Muscle layer of duodenum (tissue), 2 donors: ENCODE measurements around the gene SLC22A4.

Source experiments
- H3K27ac ChIP-seq: one replicate; pipeline ENCODE4 v1.7.0; 2013; ENCODE audit warnings: mild to moderate bottlenecking, low read length
- H3K27me3 ChIP-seq: one replicate; pipeline ENCODE4 v1.7.0; 2013; ENCODE audit warnings: low read depth, mild to moderate bottlenecking, control low read depth, low read length
- H3K36me3 ChIP-seq, 2 donors: one replicate each; pipeline ENCODE4 v1.7.0; 2013; ENCODE audit warnings: low read length in 2 of 2, control low read depth in 1 of 2, mild to moderate bottlenecking in 1 of 2; ENCODE audit not compliant: insufficient read depth in 2 of 2, control insufficient read depth in 1 of 2
- H3K4me1 ChIP-seq, 2 donors: one replicate each; pipeline ENCODE4 v1.7.0; 2013; ENCODE audit warnings: low read length in 2 of 2, mild to moderate bottlenecking in 2 of 2, control low read depth in 1 of 2, moderate library complexity in 1 of 2; ENCODE audit not compliant: insufficient read depth in 2 of 2, control insufficient read depth in 1 of 2
- H3K4me3 ChIP-seq, 2 donors: one replicate each; pipeline ENCODE4 v1.7.0; 2013; ENCODE audit warnings: low read length in 2 of 2, low read depth in 1 of 2, mild to moderate bottlenecking in 1 of 2
- H3K9me3 ChIP-seq, 2 donors: one replicate each; pipeline ENCODE4 v1.7.0; 2013; ENCODE audit warnings: low read length in 2 of 2, control low read depth in 1 of 2, mild to moderate bottlenecking in 1 of 2; ENCODE audit not compliant: control insufficient read depth in 1 of 2
- donor health status: healthy.

SLC22A4 gene

DNA sequence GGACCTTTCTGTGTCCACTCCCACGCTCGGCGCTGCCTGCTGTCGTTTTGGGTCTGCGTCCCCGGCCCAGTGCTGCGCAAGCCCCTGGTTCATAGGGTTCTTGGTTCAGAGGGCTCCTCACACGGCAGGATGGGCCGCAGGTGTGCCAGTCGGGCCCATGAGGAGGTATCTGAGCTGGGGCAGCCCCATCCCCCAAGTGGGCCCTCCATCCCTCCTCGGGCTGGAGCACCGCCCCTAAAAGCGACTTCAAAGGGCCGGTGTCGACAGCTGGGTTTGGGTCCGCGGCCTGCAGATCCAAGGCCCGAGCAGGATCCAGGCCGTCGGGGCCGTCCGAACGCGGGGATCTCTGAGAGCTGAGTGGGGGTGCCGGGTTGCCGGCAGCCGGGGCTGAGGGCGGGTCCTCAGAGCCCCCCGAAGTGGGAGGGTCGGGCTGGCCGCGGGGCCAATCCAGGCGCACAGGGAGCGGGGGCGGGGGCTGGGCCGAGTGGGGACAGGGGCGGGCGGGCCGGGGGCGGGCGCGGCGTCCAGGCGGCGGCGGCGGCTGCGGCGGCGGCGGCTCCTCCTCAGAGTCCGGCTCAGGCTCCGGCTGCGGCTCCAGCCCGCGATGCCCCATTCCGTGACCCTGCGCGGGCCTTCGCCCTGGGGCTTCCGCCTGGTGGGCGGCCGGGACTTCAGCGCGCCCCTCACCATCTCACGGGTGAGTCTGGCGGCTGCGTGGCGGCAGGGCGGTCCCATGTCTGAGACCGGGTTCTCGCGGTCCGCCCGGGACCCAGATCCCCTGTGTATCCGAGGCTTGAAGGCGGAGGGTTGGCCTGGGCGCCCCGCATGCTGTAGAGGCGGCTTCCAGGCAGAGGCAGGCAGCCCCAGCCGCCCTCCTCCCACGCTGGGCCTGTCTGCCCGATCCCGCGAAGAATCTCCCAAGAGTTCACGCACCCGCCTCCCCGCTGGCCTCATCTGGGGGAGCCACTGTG, 36.8 kb upstream of the SLC22A4 start, which contains the start of gene PDLIM4:
Gene PDLIM4 (plus strand): TSS at position 566 of the 971 bp plus-strand sequence. CDS start 39 bp downstream, at position 605.
- H3K36me3 ChIP-seq = peaks cover 0 to 3% of the 10 kb centered on the region in 2 donors
- H3K27ac ChIP-seq = peak within 1 kb of the TSS; percentile 99
- no peaks in the 10 kb centered on the region for H3K9me3 ChIP-seq
- H3K27me3 ChIP-seq = peaks cover 4% of the 10 kb centered on the region
- H3K4me1 ChIP-seq = peaks cover 6 to 14% of the 10 kb centered on the region in 2 donors
- H3K4me3 ChIP-seq = peak within 1 kb of the TSS; percentile 64 to 83

DNA sequence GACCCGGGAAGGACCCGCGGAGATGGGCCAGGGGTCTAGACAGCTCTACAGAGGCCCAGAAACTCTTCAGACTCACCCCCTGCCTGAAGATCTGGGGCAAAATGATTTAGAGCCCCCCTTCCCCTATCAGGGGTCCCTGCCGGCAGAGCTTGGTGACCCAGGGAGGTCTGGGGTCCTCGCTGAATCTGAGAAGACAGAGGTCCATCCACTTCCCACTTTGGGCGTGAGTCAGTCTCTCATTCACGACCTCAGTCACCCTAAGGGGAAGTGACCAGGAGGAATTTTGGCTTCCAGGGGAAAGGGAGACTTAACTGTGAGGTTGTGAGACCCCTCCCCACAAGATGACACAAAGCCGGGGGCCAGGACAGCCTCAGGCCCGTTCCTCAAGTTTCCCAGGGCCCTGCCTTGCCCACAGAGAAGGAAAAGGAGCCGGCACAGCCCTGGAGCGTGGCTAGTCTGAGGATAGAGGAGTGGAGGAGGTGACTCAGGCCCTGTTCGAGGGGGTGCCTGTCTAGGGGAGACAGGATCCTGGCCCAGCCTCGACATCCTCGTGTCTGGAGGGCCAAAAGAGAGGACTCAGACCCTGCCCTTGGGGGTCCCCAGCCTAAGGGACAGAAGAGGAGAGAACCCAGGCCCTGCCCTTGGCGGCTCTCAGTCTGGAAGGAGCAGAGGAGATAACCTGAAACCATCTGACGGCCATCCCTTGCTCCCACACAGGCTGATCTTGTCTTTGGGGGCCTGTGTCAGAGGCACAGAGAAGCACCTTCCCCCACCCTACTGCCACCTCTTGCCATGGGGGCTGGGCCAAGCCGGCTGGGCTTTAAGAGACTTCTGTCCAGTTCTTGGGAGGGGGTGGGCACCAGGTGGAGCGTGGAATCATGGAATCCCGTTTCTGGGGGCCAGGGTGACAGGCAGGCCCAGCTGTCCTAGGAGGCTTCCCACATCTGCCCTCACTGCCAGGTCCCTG, 35.8 kb upstream of the SLC22A4 start:
- no peaks in the 10 kb centered on the region for H3K9me3 ChIP-seq
- peak overlapping the region; percentile 99 for H3K27ac ChIP-seq
- H3K27me3 ChIP-seq = peaks cover 4% of the 10 kb centered on the region
- peak overlapping the region; percentile 64 to 83 for H3K4me3 ChIP-seq
- peaks cover 10 to 22% of the 10 kb centered on the region in 2 donors for H3K4me1 ChIP-seq
- H3K36me3 ChIP-seq = peaks cover 0 to 10% of the 10 kb centered on the region in 2 donors

DNA sequence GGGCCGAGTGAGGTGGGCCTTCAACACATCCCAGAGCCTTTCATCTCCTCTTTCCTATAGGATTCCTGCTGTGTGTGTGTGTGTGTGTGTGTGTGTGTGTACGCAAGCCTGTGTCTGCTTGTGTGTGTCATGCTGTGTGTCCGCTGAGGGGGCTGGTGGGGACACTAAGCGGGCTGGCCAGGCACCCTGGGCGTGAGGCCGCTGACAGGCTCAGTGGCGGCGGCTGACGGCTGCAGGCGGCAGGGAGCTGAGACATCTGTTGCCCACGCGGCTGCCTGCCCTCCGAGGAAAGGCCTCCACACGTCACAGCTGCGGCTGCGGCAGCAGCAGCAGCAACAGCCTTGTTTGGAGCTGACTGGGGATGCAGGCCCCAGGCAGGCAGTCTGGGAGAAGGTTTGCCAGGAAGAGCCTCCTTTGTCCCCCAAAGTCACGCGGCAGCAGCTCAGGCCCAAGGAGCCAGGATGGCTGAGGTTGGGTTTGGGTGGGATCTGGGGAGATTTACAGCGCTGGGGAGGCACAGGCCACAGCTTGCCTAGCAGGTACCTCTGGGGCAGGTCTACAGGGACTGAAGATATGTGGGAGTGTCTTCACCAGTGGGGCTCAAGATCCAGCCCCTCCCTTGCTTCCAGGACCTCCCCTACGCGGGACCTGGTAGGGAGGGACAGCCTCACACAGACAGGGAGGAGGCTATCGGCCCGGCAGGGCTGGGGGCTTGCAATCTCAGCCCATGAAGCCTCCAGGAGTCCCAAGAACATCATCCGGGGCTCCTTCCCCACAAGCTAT, 34.9 kb upstream of the SLC22A4 start:
- Histone ChIP-seq H3K36me3 (peaks cover 0 to 11% of the 10 kb centered on the region in 2 donors), H3K4me3 (peak overlapping the region; percentile 64 to 83), H3K4me1 (peaks cover 13 to 31% of the 10 kb centered on the region in 2 donors), H3K27me3 (peaks cover 4% of the 10 kb centered on the region), H3K27ac (peak overlapping the region; percentile 99), H3K9me3 (no peaks in the 10 kb centered on the region)

GRCh38 chr5:132260051-132260450, 34.1 kb upstream of the SLC22A4 start:
- peak overlapping the region; percentile 99 for H3K27ac ChIP-seq
- peaks cover 0 to 11% of the 10 kb centered on the region in 2 donors for H3K36me3 ChIP-seq
- no peaks in the 10 kb centered on the region for H3K9me3 ChIP-seq
- peak overlapping the region; percentile 64 to 83 for H3K4me3 ChIP-seq
- H3K27me3 ChIP-seq = peaks cover 4% of the 10 kb centered on the region
- H3K4me1 ChIP-seq = peaks cover 19 to 38% of the 10 kb centered on the region in 2 donors

DNA sequence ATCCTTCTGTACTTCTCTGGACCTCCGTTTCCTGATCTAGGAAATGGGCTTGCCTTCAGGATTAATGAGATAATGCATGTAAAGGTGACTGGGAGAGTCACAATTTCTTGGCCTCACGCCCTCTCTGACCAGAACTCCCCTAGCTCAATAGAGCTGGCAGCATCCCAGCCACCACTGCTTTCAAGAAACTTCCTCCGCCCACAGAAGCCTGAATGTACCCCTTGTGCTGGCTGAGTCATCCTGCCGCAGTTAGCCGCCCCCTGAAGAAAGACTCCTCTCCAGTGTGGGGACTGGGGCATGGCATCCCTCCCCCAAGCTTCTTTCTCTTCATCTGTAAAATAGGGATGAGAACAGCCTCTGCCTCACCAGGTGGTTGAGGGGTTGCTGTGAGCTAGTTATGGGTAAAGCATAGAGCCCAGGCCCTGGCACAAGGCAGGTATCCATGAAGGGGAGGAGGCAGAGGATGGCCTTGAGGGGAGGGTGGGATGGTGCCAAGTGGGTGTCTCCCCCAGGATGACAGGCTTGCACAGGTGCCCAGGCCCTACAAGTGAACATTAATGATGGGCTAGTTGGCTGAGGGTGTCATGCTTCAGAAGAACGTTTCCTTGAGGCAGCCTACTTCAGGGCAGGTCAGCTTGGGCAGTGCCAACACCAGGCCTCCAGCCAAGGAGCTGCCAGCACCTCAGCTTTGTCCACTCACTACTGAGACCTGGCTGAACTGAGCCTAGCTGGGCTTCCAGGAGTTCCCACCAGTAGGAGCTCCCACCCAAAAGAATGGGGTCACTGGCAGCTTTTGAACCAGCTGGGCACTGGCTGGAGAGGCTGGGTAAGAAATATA, 33.3 kb upstream of the SLC22A4 start:
- Histone ChIP-seq H3K9me3 (no peaks in the 10 kb centered on the region), H3K36me3 (peaks cover 0 to 11% of the 10 kb centered on the region in 2 donors), H3K4me1 (peaks cover 27 to 46% of the 10 kb centered on the region in 2 donors), H3K4me3 (peak overlapping the region; percentile 64 to 83), H3K27me3 (peaks cover 4% of the 10 kb centered on the region), H3K27ac (peak overlapping the region; percentile 99)

DNA sequence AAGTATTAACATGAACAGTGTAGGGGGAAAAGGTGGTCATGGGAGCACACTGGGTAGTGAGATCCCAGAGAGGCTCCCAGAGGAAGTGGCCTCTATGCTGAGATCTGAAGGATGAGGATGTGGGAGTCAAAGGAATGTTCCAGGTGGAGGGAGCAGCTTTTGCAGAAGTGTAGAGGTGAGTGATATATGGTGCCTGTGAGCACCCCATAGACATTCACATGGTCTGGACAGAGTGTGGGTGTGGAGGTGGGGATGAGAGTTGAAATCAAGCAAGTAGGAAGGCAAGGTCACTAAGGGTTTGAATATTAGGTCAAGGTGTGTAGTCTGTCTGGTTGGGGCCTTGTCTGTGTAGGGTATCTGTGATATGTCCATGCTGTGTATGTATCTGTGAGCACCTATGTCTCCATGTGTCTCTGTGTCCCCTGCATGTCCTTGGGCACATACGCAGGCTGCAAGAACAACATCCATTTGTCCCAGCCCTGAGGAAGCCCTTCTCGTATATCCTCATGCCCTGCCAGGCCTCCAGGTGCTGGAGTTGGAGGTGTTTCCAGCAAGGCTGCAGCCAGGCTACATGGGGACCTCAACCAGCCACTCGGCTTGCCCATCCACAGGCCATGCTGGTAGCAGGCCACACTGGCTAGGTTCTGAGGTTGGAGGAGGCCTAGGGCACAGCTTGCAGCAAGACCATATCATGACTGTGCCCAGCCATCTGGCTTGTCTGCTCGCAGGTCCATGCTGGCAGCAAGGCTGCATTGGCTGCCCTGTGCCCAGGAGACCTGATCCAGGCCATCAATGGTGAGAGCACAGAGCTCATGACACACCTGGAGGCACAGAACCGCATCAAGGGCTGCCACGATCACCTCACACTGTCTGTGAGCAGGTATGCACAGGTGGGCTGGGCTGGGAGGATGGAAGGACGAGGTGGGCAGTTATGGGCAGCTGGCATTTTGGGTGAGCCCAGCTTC, 32.0 kb upstream of the SLC22A4 start:
- H3K27ac ChIP-seq = peak overlapping the region; percentile 99

GRCh38 chr5:132262882-132263547, 31.2 kb upstream of the SLC22A4 start:
- no peaks in the 10 kb centered on the region for H3K9me3 ChIP-seq
- H3K36me3 ChIP-seq = peaks cover 14 to 29% of the 10 kb centered on the region in 2 donors
- no peak overlapping the region for H3K4me3 ChIP-seq
- peaks cover 31 to 57% of the 10 kb centered on the region in 2 donors for H3K4me1 ChIP-seq
- H3K27ac ChIP-seq = peak overlapping the region; percentile 70
- no peaks in the 10 kb centered on the region for H3K27me3 ChIP-seq

More for the DNA sequence above, 32.0 kb upstream of the SLC22A4 start:
- Histone ChIP-seq H3K36me3 (peaks cover 8 to 22% of the 10 kb centered on the region in 2 donors), H3K27me3 (no peaks in the 10 kb centered on the region), H3K4me1 (peaks cover 31 to 57% of the 10 kb centered on the region in 2 donors), H3K9me3 (no peaks in the 10 kb centered on the region), H3K4me3 (no peak overlapping the region)

DNA sequence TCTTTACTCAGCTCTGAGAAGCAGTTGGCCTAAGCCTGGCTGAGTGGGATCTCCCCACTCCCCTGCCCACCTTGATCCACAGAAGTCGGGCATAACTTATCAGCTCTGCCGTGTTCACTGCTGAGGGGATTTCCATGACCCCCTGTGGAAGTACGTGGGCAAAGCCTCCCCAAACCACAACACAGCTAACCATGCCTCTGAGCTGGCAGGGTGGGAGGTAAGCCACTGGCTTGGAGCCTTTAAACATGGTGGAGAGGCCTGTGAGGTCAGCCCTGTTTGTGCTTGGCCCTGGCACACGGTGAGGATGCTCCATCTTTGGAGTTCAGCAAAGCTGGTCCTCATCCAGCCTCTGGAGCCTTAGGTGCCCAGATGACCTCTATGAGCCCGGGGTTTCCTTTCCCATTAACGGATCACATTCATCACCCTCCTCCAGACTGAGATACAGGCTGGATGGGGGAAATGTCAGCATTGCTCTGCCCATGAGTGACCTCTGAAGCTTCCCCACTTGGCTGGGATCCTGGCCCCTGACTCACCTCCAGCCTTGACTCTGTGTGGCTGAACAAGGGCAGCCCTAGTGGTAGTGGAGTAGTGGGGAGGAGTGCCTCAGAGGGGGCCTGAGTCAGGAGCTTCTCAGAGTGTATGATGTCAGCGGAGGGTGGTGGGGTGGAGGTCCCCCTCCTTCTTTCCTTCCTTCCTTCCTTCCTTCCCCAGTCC, 30.5 kb upstream of the SLC22A4 start:
- Histone ChIP-seq H3K36me3 (peaks cover 20 to 32% of the 10 kb centered on the region in 2 donors), H3K9me3 (no peaks in the 10 kb centered on the region), H3K27ac (peak overlapping the region; percentile 82), H3K27me3 (no peaks in the 10 kb centered on the region), H3K4me3 (no peak overlapping the region), H3K4me1 (peaks cover 31 to 63% of the 10 kb centered on the region in 2 donors)
